NCI-H748 treated with DMSO at 0.1 percent for 48 hours (cell line): ENCODE data around the gene LOXL1.

Source experiments
- DNase-seq: peaks from one replicate; lab custom pipeline; 2025; lab: John Stamatoyannopoulos, UW

The LOXL1 gene

GRCh38 chr15:73939138-73939537 is 12.9 kb downstream of the LOXL1 start:
- no peak for DNase-seq

- no peak for DNase-seq
Measured at GRCh38 chr15:73940061-73940981, 14.1 kb downstream of the LOXL1 start.

GRCh38 chr15:73941044-73941443 is 14.8 kb downstream of the LOXL1 start:
- DNase-seq: no peak

GRCh38 chr15:73941449-73941848 is 15.2 kb downstream of the LOXL1 start:
- no peak for DNase-seq

GRCh38 chr15:73941871-73942635 is 15.8 kb downstream of the LOXL1 start:
- peak; percentile 1 for DNase-seq

GRCh38 chr15:73942751-73943270 is 16.5 kb downstream of the LOXL1 start:
- DNase-seq: no peak

- no peak for DNase-seq
Measured at GRCh38 chr15:73944161-73945129, 18.2 kb downstream of the LOXL1 start.

GRCh38 chr15:73945130-73945508 is 18.9 kb downstream of the LOXL1 start:
- DNase-seq: no peak

GRCh38 chr15:73946046-73946721 is 19.9 kb downstream of the LOXL1 start:
- DNase-seq: no peak

- DNase-seq: no peak
Measured at GRCh38 chr15:73946795-73947370, 20.6 kb downstream of the LOXL1 start.

GRCh38 chr15:73947651-73948050 is 21.4 kb downstream of the LOXL1 start:
- no peak for DNase-seq

GRCh38 chr15:73948396-73948795 is 22.1 kb downstream of the LOXL1 start:
- DNase-seq: no peak

- no peak for DNase-seq
Measured at GRCh38 chr15:73948982-73949381, 22.7 kb downstream of the LOXL1 start.

- DNase-seq: no peak
Measured at GRCh38 chr15:73949496-73949895, 23.2 kb downstream of the LOXL1 start.

- DNase-seq: no peak
Measured at GRCh38 chr15:73950479-73950830, 24.2 kb downstream of the LOXL1 start.

GRCh38 chr15:73950831-73951561 is 24.7 kb downstream of the LOXL1 start:
- no peak for DNase-seq

GRCh38 chr15:73951601-73952000 is 25.3 kb downstream of the LOXL1 start:
- DNase-seq: no peak

- no peak for DNase-seq
Measured at GRCh38 chr15:73952171-73952912, 26.1 kb downstream of the LOXL1 start.
